ENCODE data around the gene STAB2.

DNA sequence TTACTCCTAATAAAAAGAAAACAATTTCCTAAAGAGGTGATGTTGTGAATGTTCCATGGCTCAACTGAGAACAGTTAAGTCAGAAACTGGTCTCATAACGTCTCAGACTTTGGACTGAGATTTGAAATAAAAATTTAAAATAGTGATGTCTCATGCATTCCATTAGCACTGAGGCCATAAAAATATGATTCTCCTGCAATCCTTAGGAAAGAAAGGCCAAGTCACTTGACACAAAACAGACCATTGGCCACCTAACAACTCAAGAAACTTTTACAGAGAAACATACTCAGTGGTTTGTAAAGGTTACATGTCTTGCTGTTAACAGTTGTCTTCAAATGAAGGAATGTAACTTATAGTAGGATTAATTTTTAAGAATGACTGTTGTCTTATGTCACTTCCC lies 58.1 kb downstream of the STAB2 start:
- TF ChIP-seq, protein P1, sequence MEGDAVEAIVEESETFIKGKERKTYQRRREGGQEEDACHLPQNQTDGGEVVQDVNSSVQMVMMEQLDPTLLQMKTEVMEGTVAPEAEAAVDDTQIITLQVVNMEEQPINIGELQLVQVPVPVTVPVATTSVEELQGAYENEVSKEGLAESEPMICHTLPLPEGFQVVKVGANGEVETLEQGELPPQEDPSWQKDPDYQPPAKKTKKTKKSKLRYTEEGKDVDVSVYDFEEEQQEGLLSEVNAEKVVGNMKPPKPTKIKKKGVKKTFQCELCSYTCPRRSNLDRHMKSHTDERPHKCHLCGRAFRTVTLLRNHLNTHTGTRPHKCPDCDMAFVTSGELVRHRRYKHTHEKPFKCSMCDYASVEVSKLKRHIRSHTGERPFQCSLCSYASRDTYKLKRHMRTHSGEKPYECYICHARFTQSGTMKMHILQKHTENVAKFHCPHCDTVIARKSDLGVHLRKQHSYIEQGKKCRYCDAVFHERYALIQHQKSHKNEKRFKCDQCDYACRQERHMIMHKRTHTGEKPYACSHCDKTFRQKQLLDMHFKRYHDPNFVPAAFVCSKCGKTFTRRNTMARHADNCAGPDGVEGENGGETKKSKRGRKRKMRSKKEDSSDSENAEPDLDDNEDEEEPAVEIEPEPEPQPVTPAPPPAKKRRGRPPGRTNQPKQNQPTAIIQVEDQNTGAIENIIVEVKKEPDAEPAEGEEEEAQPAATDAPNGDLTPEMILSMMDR (IDR thresholded peaks at IDR 0.05): no peak
- no peak for TF ChIP-seq POLR2A (IDR thresholded peaks at IDR 0.05)

Measured in body of pancreas (tissue), 4 donors.